SK-N-SH (cell line): ENCODE results near the gene ACAD11.

Source experiments
- FOXM1 ChIP-seq: IDR thresholded peaks from 2 replicates; pipeline ENCODE4 v1.4.0; 2012; ENCODE audit warnings: low read depth, mild to moderate bottlenecking
- RFX5 ChIP-seq: IDR thresholded peaks from 2 replicates; pipeline ENCODE4 v1.6.1; 2012; ENCODE audit warnings: mild to moderate bottlenecking, improper control_type of control experiment, low read length
- SIN3A ChIP-seq: IDR thresholded peaks from 2 replicates; pipeline ENCODE4 v1.6.1; 2012; ENCODE audit warnings: low read depth, mild to moderate bottlenecking, low read length, moderate library complexity, borderline replicate concordance
- SMC3 ChIP-seq: IDR thresholded peaks from 2 replicates; pipeline ENCODE4 v1.6.1; 2012; ENCODE audit warnings: low read depth, low read length, improper control_type of control experiment
- TEAD4 ChIP-seq: IDR thresholded peaks from 2 replicates; pipeline ENCODE4 v1.4.0; 2012; ENCODE audit warnings: mild to moderate bottlenecking, borderline replicate concordance; ENCODE audit not compliant: insufficient read depth
- YY1 ChIP-seq: IDR thresholded peaks from 2 replicates; pipeline ENCODE4 v1.4.0; 2012; ENCODE audit warnings: low read depth, mild to moderate bottlenecking
- TF ChIP-seq, protein P1 (sequence below): fragments of 200-600 bp; sonication (generic); IDR thresholded peaks from 2 replicates; pipeline ENCODE4 v1.6.1; 2017; ENCODE audit warnings: antibody characterized with exemption, mild to moderate bottlenecking, moderate library complexity

DNA sequence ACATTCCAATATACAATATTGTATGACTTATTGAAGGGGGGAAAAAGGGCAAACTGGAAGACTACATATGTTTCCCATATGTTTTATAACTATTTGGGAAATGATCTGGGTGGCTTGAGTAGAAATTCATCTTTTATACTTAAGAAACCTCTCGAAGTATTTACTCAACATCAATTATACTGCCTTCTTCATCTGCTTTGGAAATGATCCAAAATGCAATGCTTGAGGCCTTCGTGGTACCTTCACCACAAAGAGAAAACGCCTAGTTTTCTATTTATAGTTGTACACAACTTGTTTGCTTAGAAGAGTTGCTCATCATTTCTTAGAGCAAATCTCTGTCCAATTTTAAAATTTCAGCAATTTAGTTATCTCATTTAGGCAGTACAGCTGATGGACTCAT is 43.7 kb downstream of the ACAD11 start:
- no peak for TF ChIP-seq YY1
- TF ChIP-seq, protein P1, sequence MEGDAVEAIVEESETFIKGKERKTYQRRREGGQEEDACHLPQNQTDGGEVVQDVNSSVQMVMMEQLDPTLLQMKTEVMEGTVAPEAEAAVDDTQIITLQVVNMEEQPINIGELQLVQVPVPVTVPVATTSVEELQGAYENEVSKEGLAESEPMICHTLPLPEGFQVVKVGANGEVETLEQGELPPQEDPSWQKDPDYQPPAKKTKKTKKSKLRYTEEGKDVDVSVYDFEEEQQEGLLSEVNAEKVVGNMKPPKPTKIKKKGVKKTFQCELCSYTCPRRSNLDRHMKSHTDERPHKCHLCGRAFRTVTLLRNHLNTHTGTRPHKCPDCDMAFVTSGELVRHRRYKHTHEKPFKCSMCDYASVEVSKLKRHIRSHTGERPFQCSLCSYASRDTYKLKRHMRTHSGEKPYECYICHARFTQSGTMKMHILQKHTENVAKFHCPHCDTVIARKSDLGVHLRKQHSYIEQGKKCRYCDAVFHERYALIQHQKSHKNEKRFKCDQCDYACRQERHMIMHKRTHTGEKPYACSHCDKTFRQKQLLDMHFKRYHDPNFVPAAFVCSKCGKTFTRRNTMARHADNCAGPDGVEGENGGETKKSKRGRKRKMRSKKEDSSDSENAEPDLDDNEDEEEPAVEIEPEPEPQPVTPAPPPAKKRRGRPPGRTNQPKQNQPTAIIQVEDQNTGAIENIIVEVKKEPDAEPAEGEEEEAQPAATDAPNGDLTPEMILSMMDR = no peak
- TF ChIP-seq RFX5 = no peak
- TF ChIP-seq SIN3A = no peak
- TF ChIP-seq TEAD4 = no peak
- no peak for TF ChIP-seq FOXM1
- no peak for TF ChIP-seq SMC3
